NCI-H748 (cell line): ENCODE results near the gene GRIFIN.
"Not testable (repeated sequence)": the region's sequence is repeated elsewhere in the genome, so short reads cannot be mapped to it uniquely, and the experiment has no call there.

Experiments used
- DNase-seq: peaks from one replicate; lab custom pipeline; 2025; ENCODE audit not compliant: unreplicated experiment; lab: John Stamatoyannopoulos, UW

Gene GRIFIN

GRCh38 chr7:2461268-2462026, 14.8 kb downstream of the GRIFIN start:
- no peak for DNase-seq

GRCh38 chr7:2460641-2461040, 15.6 kb downstream of the GRIFIN start:
- no peak for DNase-seq

- DNase-seq = no peak
Observed at GRCh38 chr7:2460188-2460587, 16.0 kb downstream of the GRIFIN start.

- no peak for DNase-seq
Observed at GRCh38 chr7:2459674-2460073, 16.5 kb downstream of the GRIFIN start.

- DNase-seq = not testable (repeated sequence)
Observed at GRCh38 chr7:2453849-2454248, 22.3 kb downstream of the GRIFIN start.

GRCh38 chr7:2452643-2453270, 23.4 kb downstream of the GRIFIN start:
- no peak for DNase-seq

GRCh38 chr7:2452074-2452507, 24.1 kb downstream of the GRIFIN start:
- DNase-seq = no peak

GRCh38 chr7:2451171-2452073, 24.8 kb downstream of the GRIFIN start:
- peak; percentile 76 for DNase-seq

- no peak for DNase-seq
Observed at GRCh38 chr7:2450198-2451107, 25.7 kb downstream of the GRIFIN start.

- DNase-seq = no peak
Observed at GRCh38 chr7:2446676-2447075, 29.5 kb downstream of the GRIFIN start.

GRCh38 chr7:2445898-2446555, 30.2 kb downstream of the GRIFIN start:
- no peak for DNase-seq

GRCh38 chr7:2445047-2445446, 31.2 kb downstream of the GRIFIN start:
- no peak for DNase-seq

GRCh38 chr7:2444476-2444875, 31.7 kb downstream of the GRIFIN start:
- no peak for DNase-seq

GRCh38 chr7:2443491-2443890, 32.7 kb downstream of the GRIFIN start:
- no peak for DNase-seq

GRCh38 chr7:2441430-2442058, 34.7 kb downstream of the GRIFIN start:
- DNase-seq = no peak

GRCh38 chr7:2440608-2441245, 35.5 kb downstream of the GRIFIN start:
- no peak for DNase-seq

- DNase-seq = no peak
Observed at GRCh38 chr7:2438775-2439174, 37.4 kb downstream of the GRIFIN start.

GRCh38 chr7:2438186-2438585, 38.0 kb downstream of the GRIFIN start:
- DNase-seq = no peak

- no peak for DNase-seq
Observed at GRCh38 chr7:2437537-2438148, 38.6 kb downstream of the GRIFIN start.
